ENCODE data around the gene POLR2H. TPM values are rescaled to one million over a fixed set of nuclear protein-coding genes. Genes with fewer than 3 reads are reported as not detected.

Gene POLR2H
- total and polyA plus RNA-seq, 2 experiments from 2014 or later, result 96.2 to 112 TPM

DNA sequence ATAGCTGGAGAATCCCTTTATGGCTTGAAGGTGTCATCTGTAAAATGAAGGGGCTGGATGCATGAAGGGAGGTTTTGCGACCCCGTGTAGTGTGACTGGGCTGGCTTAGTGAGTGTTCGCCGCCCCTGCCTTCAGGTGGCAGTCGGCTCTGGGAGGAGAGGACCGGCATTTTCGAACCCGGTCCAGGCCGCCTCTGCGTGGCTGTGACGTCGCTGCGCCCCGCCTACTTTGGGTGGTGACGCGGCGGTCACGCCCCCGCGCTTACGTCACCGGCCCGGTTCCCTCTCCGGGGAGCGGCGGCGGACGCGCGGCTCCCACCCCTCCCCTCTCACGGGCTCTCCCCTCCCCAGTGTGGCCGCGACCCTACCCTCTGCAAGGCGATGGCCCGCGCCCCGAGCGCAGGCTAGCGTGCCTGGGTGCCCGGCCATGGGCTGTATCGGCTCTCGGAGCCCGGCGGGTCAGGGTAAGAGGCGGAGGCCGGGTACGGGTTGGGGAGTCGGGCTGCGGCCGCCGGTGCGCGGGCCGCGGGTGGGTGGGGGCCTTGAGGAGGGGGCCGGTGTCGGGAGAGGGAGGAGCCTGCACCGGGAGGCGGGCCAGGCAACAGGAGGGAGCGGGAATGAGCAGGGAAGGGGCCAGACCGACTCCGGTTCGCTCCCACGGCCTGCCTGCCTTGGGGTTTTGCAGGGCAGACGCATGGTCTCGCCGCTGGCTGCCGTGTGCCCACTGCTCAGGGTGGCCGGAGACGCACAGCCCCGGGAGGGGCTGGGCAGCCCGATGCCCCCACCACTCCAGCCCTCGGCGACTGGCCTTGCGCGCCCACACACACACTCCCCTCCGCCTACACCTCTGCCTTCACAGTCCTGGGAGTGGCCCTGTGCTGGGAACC, 25.6 kb upstream of the POLR2H start:
- TF ChIP-seq, protein P1, sequence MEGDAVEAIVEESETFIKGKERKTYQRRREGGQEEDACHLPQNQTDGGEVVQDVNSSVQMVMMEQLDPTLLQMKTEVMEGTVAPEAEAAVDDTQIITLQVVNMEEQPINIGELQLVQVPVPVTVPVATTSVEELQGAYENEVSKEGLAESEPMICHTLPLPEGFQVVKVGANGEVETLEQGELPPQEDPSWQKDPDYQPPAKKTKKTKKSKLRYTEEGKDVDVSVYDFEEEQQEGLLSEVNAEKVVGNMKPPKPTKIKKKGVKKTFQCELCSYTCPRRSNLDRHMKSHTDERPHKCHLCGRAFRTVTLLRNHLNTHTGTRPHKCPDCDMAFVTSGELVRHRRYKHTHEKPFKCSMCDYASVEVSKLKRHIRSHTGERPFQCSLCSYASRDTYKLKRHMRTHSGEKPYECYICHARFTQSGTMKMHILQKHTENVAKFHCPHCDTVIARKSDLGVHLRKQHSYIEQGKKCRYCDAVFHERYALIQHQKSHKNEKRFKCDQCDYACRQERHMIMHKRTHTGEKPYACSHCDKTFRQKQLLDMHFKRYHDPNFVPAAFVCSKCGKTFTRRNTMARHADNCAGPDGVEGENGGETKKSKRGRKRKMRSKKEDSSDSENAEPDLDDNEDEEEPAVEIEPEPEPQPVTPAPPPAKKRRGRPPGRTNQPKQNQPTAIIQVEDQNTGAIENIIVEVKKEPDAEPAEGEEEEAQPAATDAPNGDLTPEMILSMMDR (IDR thresholded peaks at IDR 0.05; ENCODE audit: low read depth, low read length), result no peak

DNA sequence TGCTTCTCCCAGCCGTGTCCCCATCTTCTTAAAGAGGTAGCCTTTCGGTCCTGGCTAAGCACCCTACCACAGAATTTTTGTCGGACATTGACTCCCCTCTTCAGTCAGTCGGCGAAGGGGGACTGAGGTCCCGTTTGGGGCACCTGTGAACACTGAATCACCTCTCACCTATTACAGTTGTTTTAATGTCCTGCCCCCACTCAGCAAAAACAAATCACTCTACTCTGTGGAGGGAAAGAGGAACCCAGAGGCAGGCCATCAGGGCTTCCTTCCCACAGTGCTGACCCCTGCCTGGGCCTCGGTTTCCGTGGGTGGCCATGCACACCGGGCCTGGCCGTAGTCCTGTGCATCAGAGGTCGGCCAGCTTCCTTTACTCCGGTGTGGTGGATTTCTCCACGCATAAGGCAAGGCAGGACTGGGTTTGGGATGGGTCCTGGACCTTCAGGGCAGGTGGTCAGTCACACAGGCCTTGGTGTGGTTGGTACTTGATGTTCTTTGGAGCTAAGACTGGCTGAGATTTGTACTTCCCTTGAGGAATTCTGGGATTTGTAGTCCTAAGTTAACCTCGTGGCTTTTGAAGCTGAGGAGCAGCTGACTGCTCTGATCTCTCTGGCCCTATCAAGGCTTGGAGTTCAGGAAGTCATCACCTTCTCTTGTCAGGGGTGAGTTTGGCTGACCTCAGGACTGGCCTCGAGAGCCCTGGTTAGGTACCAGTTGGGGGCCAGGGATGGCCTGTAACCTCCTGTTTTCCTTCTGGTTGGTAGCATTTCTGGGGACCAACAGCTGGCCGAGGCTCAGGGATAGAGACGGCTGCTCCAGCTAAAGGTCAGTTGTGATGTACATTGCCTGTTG, 24.7 kb upstream of the POLR2H start:
- peaks cover 26% of the 10 kb centered on the region for H3K36me3 ChIP-seq
- peak overlapping the region; percentile 93 for H3K27ac ChIP-seq
- TF ChIP-seq, protein P1 (IDR thresholded peaks at IDR 0.05; ENCODE audit: low read depth, low read length), result no peak
- no peaks in the 10 kb centered on the region for H3K9me3 ChIP-seq (ENCODE audit: low read depth)
- H3K27me3 ChIP-seq, result no peaks in the 10 kb centered on the region
- peak; percentile 45 to 69 for DNase-seq (ENCODE audit: low read depth in 1 of 2, low spot score in 1 of 2)
- peak overlapping the region; percentile 66 for H3K4me3 ChIP-seq
- H3K4me1 ChIP-seq (ENCODE audit: low read depth), result peaks cover 5% of the 10 kb centered on the region

More for the DNA sequence above, 25.6 kb upstream of the POLR2H start:
- Histone ChIP-seq H3K36me3 (peaks cover 34% of the 10 kb centered on the region), H3K4me1 (ENCODE audit: low read depth) (peaks cover 5% of the 10 kb centered on the region), H3K27me3 (no peaks in the 10 kb centered on the region), H3K27ac (peak overlapping the region; percentile 93), H3K9me3 (ENCODE audit: low read depth) (no peaks in the 10 kb centered on the region), H3K4me3 (peak overlapping the region; percentile 66)
- DNase-seq (ENCODE audit: low read depth in 1 of 2, low spot score in 1 of 2), result peak; percentile 84 to 88

DNA sequence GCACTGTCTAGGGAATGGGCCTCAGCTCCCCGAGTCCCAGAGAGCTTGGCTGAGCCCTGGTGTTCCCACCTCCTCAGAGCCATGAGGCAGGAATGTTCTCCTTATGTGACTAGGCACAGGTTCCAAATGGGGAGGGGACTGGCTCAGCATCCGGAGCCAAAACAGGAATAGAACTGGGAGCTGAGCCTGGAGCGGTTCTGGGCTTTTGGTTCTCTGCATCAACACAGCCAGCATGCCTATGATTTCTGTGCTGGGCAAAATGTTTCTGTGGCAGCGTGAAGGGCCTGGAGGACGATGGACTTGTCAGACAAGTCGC, 24.2 kb upstream of the POLR2H start, which contains the start of gene FAM131A:
Gene FAM131A (plus strand): TSS at position 202 of the 316 bp plus-strand sequence. CDS start 31 bp downstream, at position 233.
- Histone ChIP-seq H3K4me1 (ENCODE audit: low read depth) (peaks cover 5% of the 10 kb centered on the region), H3K36me3 (peaks cover 20% of the 10 kb centered on the region), H3K4me3 (peak within 1 kb of the TSS; percentile 66), H3K27me3 (no peaks in the 10 kb centered on the region), H3K9me3 (ENCODE audit: low read depth) (no peaks in the 10 kb centered on the region), H3K27ac (peak within 1 kb of the TSS; percentile 93)
- DNase-seq (ENCODE audit: low read depth in 1 of 2, low spot score in 1 of 2), result peak in 1 of 2 donors; percentile 49
- TF ChIP-seq, protein P1 (IDR thresholded peaks at IDR 0.05; ENCODE audit: low read depth, low read length), result no peak

DNA sequence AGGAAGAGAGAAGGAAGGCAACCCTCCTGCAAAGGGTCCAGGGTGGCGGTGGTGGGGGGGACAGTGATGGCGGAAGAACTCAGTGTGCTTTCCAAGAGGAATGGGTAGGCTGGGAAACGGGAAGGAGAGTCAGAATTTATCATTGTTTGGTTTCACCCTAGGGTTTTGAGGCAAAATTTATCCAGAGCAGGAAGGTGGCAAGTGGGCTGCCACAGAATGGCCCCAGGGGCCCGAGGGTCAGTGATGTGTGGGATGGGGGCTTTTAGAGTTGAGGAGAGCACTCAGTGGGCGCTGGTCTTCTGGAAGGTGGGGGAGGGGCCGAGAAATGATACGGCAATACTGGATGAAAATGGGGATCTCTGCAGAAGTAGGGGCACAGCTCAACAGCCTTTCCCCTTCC, 23.5 kb upstream of the POLR2H start:
- no peaks in the 10 kb centered on the region for H3K9me3 ChIP-seq (ENCODE audit: low read depth)
- peaks cover 18% of the 10 kb centered on the region for H3K36me3 ChIP-seq
- DNase-seq (ENCODE audit: low read depth in 1 of 2, low spot score in 1 of 2), result no peak
- peaks cover 5% of the 10 kb centered on the region for H3K4me1 ChIP-seq (ENCODE audit: low read depth)
- H3K4me3 ChIP-seq, result no peak overlapping the region
- no peaks in the 10 kb centered on the region for H3K27me3 ChIP-seq
- TF ChIP-seq, protein P1 (IDR thresholded peaks at IDR 0.05; ENCODE audit: low read depth, low read length), result no peak
- H3K27ac ChIP-seq, result no peak overlapping the region

DNA sequence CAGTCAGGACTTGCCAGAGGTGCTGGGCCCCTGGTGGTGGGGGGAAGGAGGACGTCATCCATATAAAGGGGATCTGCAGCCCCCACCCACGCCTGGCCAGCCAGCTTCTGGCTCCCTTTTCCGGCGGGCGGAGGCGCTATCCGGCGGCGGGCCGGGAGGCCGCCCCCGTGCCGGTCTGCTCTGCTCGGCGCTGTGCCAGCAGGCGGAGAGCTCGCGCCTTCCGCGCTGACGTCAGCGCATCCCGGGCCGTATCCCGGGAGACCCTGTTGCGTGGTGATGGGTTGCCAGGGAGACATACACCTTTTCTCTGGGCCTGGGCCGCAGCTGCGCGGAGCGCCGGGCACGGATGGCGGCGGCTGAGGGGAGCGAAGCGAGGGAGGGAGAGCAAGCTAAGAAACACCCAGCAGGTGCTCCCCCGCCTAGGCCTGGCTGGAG, 23.0 kb upstream of the POLR2H start:
- Histone ChIP-seq H3K27ac (no peak overlapping the region), H3K9me3 (ENCODE audit: low read depth) (no peaks in the 10 kb centered on the region), H3K36me3 (peaks cover 13% of the 10 kb centered on the region), H3K27me3 (no peaks in the 10 kb centered on the region), H3K4me1 (ENCODE audit: low read depth) (peaks cover 5% of the 10 kb centered on the region), H3K4me3 (no peak overlapping the region)
- TF ChIP-seq, protein P1 (IDR thresholded peaks at IDR 0.05; ENCODE audit: low read depth, low read length), result peak; percentile 20
- DNase-seq (ENCODE audit: low read depth in 1 of 2, low spot score in 1 of 2), result peak; percentile 32 to 93

Data from cardiac muscle cell (in vitro differentiated cells and primary cell).